Measurements from ENCODE around the gene CIPC.

CIPC gene

DNA sequence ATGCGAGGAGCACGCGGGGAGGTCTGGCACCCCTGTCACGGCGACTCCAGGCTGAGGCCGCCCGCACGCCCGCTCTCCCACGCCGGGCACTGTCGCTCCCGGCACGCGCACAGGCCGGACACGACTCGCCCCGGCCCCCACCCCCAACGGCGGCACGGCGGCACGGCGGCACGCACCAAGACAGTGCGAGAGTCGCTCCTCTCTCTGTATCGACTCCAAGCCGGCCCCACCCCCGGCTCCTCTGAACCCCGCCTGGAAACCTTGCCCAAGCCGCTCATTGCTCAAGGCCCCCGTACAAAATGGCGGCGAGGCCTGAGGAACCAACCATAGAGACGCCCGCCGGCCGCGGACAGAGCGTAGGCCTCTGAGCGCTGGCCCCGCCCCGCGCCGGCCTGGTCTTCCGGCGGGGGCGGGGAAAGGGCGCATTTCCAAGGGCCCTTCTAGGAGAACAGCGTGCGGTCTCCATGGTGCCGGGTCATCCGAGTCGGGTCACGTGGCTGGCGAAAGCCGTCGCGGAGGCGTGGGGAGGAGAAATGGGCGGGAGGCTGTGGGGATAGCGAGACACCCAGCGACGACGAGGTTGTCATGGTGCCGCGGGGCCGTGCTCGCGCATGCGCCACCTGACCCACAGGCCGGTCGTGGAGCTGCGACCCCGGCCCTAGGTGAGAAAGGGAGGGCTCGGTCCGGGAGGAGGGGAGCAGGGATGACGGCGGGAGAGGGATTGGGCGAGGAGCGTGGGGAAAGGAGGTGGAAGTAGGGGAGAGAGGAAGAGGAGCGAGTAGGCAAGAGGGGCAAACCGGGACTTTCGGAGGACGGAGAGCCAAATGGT lies at the start of gene CIPC:
Gene CIPC (plus strand): TSS at position 559 of the 829 bp plus-strand sequence. CDS start 7,451 bp downstream, outside the sequence.
- DNase-seq: peak; percentile 99

DNA sequence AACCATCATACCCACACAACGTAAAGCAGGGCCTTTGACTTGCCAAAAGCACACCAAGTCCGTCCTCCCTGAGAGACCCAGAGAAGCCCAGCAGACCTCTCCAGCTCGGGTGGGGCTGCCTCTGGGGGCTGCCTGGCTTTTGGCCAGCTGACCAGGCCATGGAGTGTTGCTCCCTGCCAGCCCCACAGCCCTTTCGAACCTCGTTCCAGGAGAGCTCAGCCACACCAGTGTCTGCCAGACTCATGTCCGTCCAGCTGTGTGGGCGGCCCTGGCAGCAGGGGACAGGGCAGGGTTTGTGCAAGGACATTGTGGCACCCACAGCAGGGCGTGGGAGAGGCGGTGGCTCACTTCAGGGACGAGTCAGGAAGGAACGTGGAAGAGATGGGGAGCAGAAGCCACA lies 46.9 kb upstream of the CIPC start:
- no peak for DNase-seq

DNA sequence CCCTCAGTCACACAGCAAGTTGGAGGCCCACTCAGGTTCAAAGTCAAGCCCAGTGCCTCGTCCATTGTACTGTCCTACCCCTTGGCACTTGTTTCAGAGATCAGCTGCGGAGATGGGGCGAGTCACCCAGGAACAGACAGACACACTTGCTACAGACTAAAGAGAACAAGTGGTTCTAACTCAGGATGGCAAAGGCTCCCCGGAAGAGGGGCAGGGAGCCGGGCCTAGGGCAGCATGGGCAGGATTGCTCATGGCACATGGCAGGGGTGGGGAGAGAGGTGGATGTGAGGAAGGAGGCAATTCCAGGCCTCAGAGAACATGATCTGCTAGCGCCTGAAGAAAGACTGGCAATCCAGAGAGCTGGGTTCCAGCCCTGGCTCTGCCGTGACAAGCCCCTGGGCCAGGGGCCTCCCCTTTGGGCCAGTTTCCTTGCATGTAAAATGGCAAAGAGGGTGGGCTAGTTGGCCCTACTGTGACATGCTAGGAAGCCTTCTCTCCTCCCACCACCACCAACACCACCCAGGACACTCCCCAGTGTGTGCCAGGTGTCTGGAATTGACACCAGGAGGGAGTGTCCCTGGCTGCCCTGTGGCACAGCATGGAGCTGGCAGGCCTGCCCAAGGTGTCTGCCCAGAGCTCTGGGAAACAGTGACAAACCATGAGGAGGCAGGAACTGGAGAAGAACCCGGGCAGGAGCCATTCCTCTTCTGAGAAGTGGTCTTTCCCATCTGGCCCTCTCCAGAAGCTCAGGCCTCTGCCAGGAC lies 45.6 kb upstream of the CIPC start:
- DNase-seq: no peak

GRCh38 chr14:77053046-77053841 lies 44.8 kb upstream of the CIPC start:
- DNase-seq: peak; percentile 78

DNA sequence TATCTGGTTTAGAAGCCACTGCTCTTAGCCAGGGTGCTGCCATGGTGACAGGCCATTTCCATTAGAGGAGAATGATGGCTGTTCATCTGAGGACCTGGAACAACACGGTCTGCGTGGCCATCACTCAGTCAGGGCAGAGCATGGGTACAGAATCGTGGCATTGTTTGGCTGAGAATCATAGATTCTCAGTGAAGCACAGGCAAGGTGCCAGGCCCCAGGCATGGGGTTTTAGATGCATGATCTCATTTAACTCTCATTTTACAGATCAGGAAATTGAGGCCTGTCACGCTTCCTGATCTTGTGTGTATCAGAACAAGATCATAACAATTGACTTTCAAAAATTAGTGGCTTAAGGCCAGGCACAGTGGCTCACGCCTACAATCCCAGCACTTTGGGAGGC lies 42.8 kb upstream of the CIPC start:
- no peak for DNase-seq

DNA sequence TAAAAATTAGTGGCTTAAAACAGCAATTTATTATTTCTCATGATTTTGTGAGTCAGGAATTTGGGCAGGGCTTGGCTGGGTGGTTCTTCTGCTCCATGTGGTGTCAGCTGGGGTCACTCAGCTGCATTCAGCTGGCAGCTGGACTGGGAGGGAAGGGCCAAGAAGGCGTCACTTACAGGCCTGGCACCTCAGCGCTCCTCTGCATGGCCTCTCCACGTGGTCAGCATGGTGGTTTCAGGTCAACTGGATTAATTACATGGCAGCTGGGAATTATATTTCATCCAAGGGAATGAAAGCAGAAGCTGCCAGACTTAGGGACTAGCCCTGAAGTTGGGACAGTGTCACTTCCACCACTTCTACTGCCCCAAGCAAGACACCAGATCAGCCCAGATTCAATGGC lies 42.1 kb upstream of the CIPC start:
- DNase-seq: no peak

DNA sequence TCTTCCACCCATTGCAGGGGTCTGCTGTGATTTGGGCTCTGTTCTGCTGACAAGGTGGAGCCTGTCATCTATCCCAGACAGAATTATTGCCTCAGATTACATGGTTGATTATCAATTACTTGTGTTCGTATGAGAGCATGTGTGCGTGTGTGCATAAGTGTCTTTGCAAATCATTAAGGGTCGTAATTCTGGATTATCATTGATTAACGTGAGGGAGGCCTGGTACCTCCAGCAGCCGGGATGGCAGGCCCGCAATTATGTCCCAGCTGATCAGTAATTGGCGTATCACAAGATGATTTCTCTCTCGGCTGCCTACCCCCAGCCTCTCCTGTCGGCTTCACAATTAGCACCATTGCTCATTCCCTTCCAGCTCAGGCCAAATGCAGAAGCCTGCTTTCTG lies 39.9 kb upstream of the CIPC start:
- no peak for DNase-seq

- no peak for DNase-seq
Measured at GRCh38 chr14:77058785-77059184, 39.3 kb upstream of the CIPC start.

- DNase-seq: no peak
Measured at GRCh38 chr14:77059276-77059915, 38.7 kb upstream of the CIPC start.

GRCh38 chr14:77061630-77062257 lies 36.3 kb upstream of the CIPC start:
- DNase-seq: no peak

GRCh38 chr14:77062261-77062660 lies 35.8 kb upstream of the CIPC start:
- no peak for DNase-seq

DNA sequence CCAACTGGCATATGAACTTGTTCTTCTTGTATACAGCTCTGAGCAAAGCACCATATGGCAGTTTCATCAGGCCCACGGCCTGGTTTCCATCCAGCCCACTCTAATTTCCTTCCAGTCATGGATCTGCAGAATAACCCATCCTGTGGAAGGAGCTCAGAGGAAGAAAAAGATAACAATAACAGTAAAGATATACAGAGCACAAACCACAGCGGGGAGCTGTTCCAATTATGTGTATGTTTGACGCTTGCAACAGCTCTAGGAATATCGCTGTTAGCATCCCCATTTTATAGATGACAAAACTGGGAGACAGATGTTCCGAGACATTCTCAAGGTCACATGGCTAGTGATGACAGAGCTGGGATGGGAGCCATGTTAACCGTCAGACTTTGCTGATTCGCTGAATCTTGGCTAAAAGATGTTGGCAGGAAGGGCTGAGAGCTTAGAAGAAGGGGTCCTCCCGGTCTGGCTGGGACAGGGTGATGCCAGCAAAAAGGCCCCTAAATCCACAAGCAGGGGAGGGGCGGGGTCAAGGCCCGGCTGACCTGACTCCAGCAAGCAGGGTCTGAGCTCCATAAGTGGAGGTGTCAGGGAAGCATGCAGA lies 34.4 kb upstream of the CIPC start:
- no peak for DNase-seq

GRCh38 chr14:77064521-77065178 lies 33.4 kb upstream of the CIPC start:
- no peak for DNase-seq

DNA sequence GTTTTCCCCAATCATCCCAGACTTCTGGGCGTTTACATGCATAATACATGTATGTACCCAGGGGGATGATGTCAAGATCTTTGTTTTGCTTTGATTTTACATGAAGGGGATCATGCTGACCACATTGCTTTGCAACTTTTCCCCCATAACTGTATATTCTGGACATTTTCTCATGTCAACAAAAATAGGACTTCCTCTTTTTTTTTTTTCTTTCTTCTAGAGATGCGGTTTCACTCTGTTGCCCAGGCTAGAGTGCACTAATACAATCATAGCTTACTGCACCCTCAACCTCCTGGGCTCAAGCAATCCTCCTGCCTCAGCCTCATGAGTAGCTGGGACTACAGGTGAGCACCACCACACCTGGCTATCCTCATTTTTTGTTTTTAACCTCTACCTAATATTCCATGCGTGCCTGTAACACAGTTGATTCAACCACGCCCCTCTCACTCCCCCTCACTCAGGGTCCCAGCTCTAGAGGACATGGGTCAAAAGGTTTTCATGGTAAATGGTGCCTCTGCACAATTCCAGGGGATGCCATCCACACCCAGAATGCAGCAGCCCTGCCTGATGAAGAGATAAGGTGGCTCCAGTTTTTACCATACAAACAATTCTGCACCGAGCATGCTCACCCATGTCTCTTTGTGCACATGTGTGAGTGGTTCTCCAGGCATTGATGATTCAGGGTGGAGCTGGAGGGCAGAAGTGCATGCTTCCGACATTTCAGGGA lies 32.0 kb upstream of the CIPC start:
- DNase-seq: no peak

DNA sequence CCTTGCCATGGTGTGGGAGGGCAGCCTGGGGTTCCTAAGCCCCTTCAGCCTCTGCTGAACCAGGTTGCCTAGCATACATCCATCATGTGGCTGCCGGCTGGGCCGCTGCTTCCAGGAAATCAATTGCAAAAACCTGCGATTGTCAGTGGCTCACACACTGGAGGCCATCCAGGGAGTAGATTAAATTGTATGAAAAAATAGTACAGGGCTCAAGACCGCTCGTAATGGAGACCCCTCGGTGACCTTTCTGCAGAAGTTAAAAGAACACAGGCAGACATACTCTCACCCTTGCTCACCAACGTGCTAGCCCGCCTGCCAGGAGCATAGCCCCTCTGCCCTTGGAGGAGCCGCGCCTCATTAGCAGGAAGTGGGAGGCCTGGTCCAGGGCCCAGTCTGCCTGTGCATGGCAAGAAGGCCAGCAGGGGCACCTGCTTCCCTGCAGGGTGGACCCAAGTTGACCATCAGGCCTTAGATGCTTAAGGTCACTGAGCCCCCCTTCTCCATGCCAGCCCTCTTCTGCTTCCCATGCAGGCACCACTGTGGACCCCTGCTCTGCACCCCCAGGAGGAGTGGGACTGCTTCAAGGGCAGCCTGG lies 31.4 kb upstream of the CIPC start:
- DNase-seq: no peak

DNA sequence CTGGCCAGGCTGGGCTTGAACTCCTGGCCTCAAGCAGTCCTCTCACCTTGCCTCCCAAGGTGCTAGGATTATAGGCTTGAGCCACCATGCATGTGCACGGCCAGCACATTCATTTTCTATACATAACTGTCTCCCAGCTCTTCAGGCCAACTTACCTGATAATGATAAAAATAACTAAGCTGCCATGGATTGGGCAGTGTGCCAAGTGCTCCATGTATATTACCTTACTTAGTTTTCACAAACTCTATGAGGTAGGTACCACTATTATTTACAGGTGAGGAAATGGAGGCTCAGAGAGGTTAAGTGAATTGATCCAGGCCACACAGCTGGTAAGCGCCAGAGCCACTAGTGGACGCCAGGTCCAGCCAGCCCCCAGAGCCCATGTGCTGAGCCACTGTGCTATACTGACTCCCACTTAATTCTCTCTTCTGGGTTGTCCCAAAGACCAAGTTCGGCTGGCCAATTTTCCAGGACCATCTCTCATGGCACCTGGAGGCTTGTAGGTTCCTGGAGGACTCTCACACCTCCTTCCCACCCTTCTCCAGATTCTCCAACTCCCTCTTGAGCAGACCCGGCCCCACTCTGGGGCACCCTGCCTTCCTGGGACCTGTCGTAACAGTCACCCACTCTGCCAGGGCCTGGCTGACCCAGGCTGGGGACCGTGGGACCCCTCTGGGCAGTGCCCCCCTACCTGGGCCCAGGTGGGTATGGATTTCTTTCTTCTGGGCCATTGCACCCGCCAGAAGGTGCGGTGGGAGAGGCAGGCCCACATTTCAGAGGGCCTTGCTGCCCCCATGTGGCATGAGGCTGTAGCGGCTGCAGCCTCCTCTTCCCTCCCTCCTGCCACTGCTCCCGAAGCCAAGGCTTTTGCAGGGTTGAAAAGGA lies 30.2 kb upstream of the CIPC start:
- peak; percentile 64 for DNase-seq

- no peak for DNase-seq
Measured at GRCh38 chr14:77068517-77069200, 29.4 kb upstream of the CIPC start.

DNA sequence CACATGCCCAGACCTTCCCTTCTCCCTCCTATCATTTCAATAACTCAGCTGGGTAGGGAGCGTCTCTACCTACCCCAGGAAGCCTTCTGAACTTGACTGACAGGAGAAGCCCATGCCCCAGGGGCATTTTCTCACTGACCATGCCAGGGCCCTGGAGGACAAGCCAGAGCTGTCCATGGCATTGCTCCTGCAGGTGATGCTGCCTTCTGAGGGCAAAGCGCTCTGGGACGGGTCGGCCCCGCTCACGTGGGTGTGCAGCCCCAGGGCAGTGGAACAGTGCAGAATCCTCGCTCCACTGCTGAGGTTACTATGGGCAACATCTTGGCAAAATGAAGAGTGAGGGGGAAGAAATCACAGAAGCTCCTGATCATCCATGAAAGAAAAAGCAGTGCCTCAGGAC lies 28.5 kb upstream of the CIPC start:
- DNase-seq: no peak
